GM12892 (cell line): ENCODE data around the gene SUPV3L1.

ENCODE experiments used
- POLR2A ChIP-seq: IDR thresholded peaks from 2 replicates; pipeline ENCODE4 v1.6.1; 2011; ENCODE audit warnings: low read depth, low read length, control low read depth
- POLR2AphosphoS5 ChIP-seq: IDR thresholded peaks from 2 replicates; pipeline ENCODE4 v1.6.1; 2011; ENCODE audit warnings: low read depth, low read length, control low read depth

GRCh38 chr10:69186524-69186923 lies 6.5 kb downstream of the SUPV3L1 start:
- no peak for TF ChIP-seq POLR2A
- no peak for TF ChIP-seq POLR2AphosphoS5
